Measurements from ENCODE around the gene NEK11. TPM values are rescaled to one million over a fixed set of nuclear protein-coding genes. Genes with fewer than 3 reads are reported as not detected.
A peak's percentile ranks its signal among the peaks of the same experiment; 100 is the strongest.

Gene NEK11
- total RNA-seq = 1 to 10 TPM; 1.0 to 1.3 TPM

GRCh38 chr3:131026321-131027151 is at the start of gene NEK11, which contains the start of gene ASTE1:
Gene NEK11 (plus strand): TSS chr3:131026877. CDS start chr3:131029709, 2,832 bp downstream.
Gene ASTE1 (minus strand): TSS chr3:131026825. CDS start chr3:131025306, 1,519 bp downstream.
- H3K36me3 Mint-ChIP-seq (ENCODE audit: low read depth) = peaks cover 21% of the 10 kb centered on the region
- H3K9me3 Mint-ChIP-seq (ENCODE audit: low read depth) = peaks cover 2% of the 10 kb centered on the region
- POLR2A ChIA-PET = interaction anchor here (0.7 kb wide), 1 partner anchor 275 kb away, joined by 3 read pairs; no protein-coding TSS in a partner anchor
- intact Hi-C loops (cut with DNase I, micrococcal nuclease) = loop anchor here (1.0 to 10.0 kb wide), 13 partner anchors 132 to 1696 kb away; partner anchors contain the start of genes MRPL3 (in 2 of the 2), NUDT16 (in 2 of the 2), ATP2C1 (in 1 of the 2) and CPNE4 (in 1 of the 2)
- peak within 1 kb of the TSS; percentile 90 for H3K4me3 Mint-ChIP-seq
- CTCF ChIA-PET = interaction anchor here (0.6 to 4.7 kb wide), 7 partner anchors 8 to 359 kb away, joined by 3 to 20 read pairs (median 4); no protein-coding TSS in a partner anchor
- no peaks in the 10 kb centered on the region for H3K27me3 Mint-ChIP-seq
- DNase-seq (peak; percentile 95), ATAC-seq (peak; percentile 98)
- H3K27ac Mint-ChIP-seq = peak within 1 kb of the TSS; percentile 96
- peaks cover 46% of the 10 kb centered on the region for H3K4me1 Mint-ChIP-seq

GRCh38 chr3:130979117-130979516 is 47.6 kb upstream of the NEK11 start:
- no peak for ATAC-seq
- Mint-ChIP-seq H3K4me1 (no peaks in the 10 kb centered on the region), H3K27me3 (no peaks in the 10 kb centered on the region), H3K27ac (no peak overlapping the region), H3K4me3 (no peak overlapping the region), H3K9me3 (ENCODE audit: low read depth) (no peaks in the 10 kb centered on the region), H3K36me3 (ENCODE audit: low read depth) (peaks cover 24% of the 10 kb centered on the region)
- DNase-seq = no peak
- CTCF ChIA-PET = no interaction called here
- POLR2A ChIA-PET = no interaction called here
- intact Hi-C loops (cut with DNase I, micrococcal nuclease) = no loop called here

GRCh38 chr3:130981469-130981868 is 45.2 kb upstream of the NEK11 start:
- Mint-ChIP-seq H3K36me3 (ENCODE audit: low read depth) (peaks cover 22% of the 10 kb centered on the region), H3K9me3 (ENCODE audit: low read depth) (no peaks in the 10 kb centered on the region), H3K27me3 (no peaks in the 10 kb centered on the region), H3K4me1 (no peaks in the 10 kb centered on the region), H3K27ac (no peak overlapping the region), H3K4me3 (no peak overlapping the region)
- POLR2A ChIA-PET = no interaction called here
- DNase-seq = no peak
- CTCF ChIA-PET = no interaction called here
- ATAC-seq = no peak
- intact Hi-C loops (cut with DNase I, micrococcal nuclease) = no loop called here

- ATAC-seq (no peak), DNase-seq (no peak)
- peaks cover 15% of the 10 kb centered on the region for H3K36me3 Mint-ChIP-seq (ENCODE audit: low read depth)
- H3K4me3 Mint-ChIP-seq = no peak overlapping the region
- H3K27ac Mint-ChIP-seq = no peak overlapping the region
- CTCF ChIA-PET = no interaction called here
- no peaks in the 10 kb centered on the region for H3K4me1 Mint-ChIP-seq
- POLR2A ChIA-PET = no interaction called here
- H3K27me3 Mint-ChIP-seq = no peaks in the 10 kb centered on the region
- intact Hi-C loops (cut with DNase I, micrococcal nuclease) = no loop called here
- no peaks in the 10 kb centered on the region for H3K9me3 Mint-ChIP-seq (ENCODE audit: low read depth)
Observed at GRCh38 chr3:130990282-130990681, 36.4 kb upstream of the NEK11 start.

- ATAC-seq (peak; percentile 36), DNase-seq (peak; percentile 9)
- Mint-ChIP-seq H3K27ac (no peak overlapping the region), H3K27me3 (no peaks in the 10 kb centered on the region), H3K36me3 (ENCODE audit: low read depth) (peaks cover 12% of the 10 kb centered on the region), H3K9me3 (ENCODE audit: low read depth) (no peaks in the 10 kb centered on the region), H3K4me3 (no peak overlapping the region), H3K4me1 (no peaks in the 10 kb centered on the region)
- intact Hi-C loops (cut with DNase I, micrococcal nuclease) = no loop called here
- POLR2A ChIA-PET = no interaction called here
- CTCF ChIA-PET = no interaction called here
Observed at GRCh38 chr3:130991126-130991525, 35.6 kb upstream of the NEK11 start.

GRCh38 chr3:130992344-130992743 is 34.3 kb upstream of the NEK11 start:
- ChIA-PET POLR2A (no interaction called here), CTCF (no interaction called here)
- peaks cover 16% of the 10 kb centered on the region for H3K36me3 Mint-ChIP-seq (ENCODE audit: low read depth)
- ATAC-seq (no peak), DNase-seq (no peak)
- no peaks in the 10 kb centered on the region for H3K4me1 Mint-ChIP-seq
- intact Hi-C loops (cut with DNase I, micrococcal nuclease) = no loop called here
- no peak overlapping the region for H3K27ac Mint-ChIP-seq
- H3K4me3 Mint-ChIP-seq = no peak overlapping the region
- H3K27me3 Mint-ChIP-seq = no peaks in the 10 kb centered on the region
- H3K9me3 Mint-ChIP-seq (ENCODE audit: low read depth) = no peaks in the 10 kb centered on the region

GRCh38 chr3:130997289-130997688 is 29.4 kb upstream of the NEK11 start:
- Mint-ChIP-seq H3K9me3 (ENCODE audit: low read depth) (no peaks in the 10 kb centered on the region), H3K4me3 (no peak overlapping the region), H3K27ac (no peak overlapping the region), H3K36me3 (ENCODE audit: low read depth) (peaks cover 21% of the 10 kb centered on the region), H3K27me3 (no peaks in the 10 kb centered on the region), H3K4me1 (no peaks in the 10 kb centered on the region)
- ATAC-seq (no peak), DNase-seq (no peak)
- ChIA-PET POLR2A (no interaction called here), CTCF (interaction anchor here (0.5 to 1.4 kb wide), 2 partner anchors 51 to 154 kb away, joined by 3 read pairs; no protein-coding TSS in a partner anchor)
- intact Hi-C loops (cut with DNase I, micrococcal nuclease) = no loop called here

- Mint-ChIP-seq H3K27ac (no peak overlapping the region), H3K4me1 (peaks cover 6% of the 10 kb centered on the region), H3K9me3 (ENCODE audit: low read depth) (no peaks in the 10 kb centered on the region), H3K36me3 (ENCODE audit: low read depth) (peaks cover 36% of the 10 kb centered on the region), H3K27me3 (no peaks in the 10 kb centered on the region), H3K4me3 (no peak overlapping the region)
- no peak for DNase-seq
- ChIA-PET POLR2A (interaction anchor here (0.7 kb wide), 1 partner anchor 498 kb away, joined by 4 read pairs; no protein-coding TSS in a partner anchor), CTCF (no interaction called here)
- ATAC-seq = no peak
- intact Hi-C loops (cut with DNase I, micrococcal nuclease) = no loop called here
Observed at GRCh38 chr3:131001071-131001470, 25.6 kb upstream of the NEK11 start.

GRCh38 chr3:131004603-131005002 is 22.1 kb upstream of the NEK11 start:
- Mint-ChIP-seq H3K4me1 (peaks cover 6% of the 10 kb centered on the region), H3K27ac (no peak overlapping the region), H3K9me3 (ENCODE audit: low read depth) (no peaks in the 10 kb centered on the region), H3K36me3 (ENCODE audit: low read depth) (peaks cover 40% of the 10 kb centered on the region), H3K27me3 (no peaks in the 10 kb centered on the region), H3K4me3 (no peak overlapping the region)
- POLR2A ChIA-PET = interaction anchor here (0.5 kb wide), 1 partner anchor 17 kb away, joined by 5 read pairs; no protein-coding TSS in a partner anchor
- DNase-seq = no peak
- CTCF ChIA-PET = no interaction called here
- ATAC-seq = no peak
- intact Hi-C loops (cut with DNase I, micrococcal nuclease) = no loop called here

GRCh38 chr3:131007256-131007655 is 19.4 kb upstream of the NEK11 start:
- no peak for DNase-seq
- ATAC-seq = no peak
- CTCF ChIA-PET = interaction anchor here (1.0 kb wide), 1 partner anchor 9 kb away, joined by 3 read pairs; no protein-coding TSS in a partner anchor
- Mint-ChIP-seq H3K27ac (no peak overlapping the region), H3K27me3 (no peaks in the 10 kb centered on the region), H3K9me3 (ENCODE audit: low read depth) (no peaks in the 10 kb centered on the region), H3K4me3 (no peak overlapping the region), H3K4me1 (peaks cover 6% of the 10 kb centered on the region), H3K36me3 (ENCODE audit: low read depth) (peaks cover 41% of the 10 kb centered on the region)
- POLR2A ChIA-PET = no interaction called here
- intact Hi-C loops (cut with DNase I, micrococcal nuclease) = no loop called here

- H3K4me1 Mint-ChIP-seq = peaks cover 6% of the 10 kb centered on the region
- no peak overlapping the region for H3K27ac Mint-ChIP-seq
- peaks cover 42% of the 10 kb centered on the region for H3K36me3 Mint-ChIP-seq (ENCODE audit: low read depth)
- H3K9me3 Mint-ChIP-seq (ENCODE audit: low read depth) = no peaks in the 10 kb centered on the region
- H3K4me3 Mint-ChIP-seq = no peak overlapping the region
- intact Hi-C loops (cut with DNase I, micrococcal nuclease) = no loop called here
- DNase-seq = no peak
- ChIA-PET CTCF (interaction anchor here (1.0 kb wide), 1 partner anchor 10 kb away, joined by 3 read pairs; no protein-coding TSS in a partner anchor), POLR2A (no interaction called here)
- H3K27me3 Mint-ChIP-seq = no peaks in the 10 kb centered on the region
- ATAC-seq = no peak
Observed at GRCh38 chr3:131007782-131008181, 18.9 kb upstream of the NEK11 start.

GRCh38 chr3:131008326-131008725 is 18.4 kb upstream of the NEK11 start:
- ATAC-seq = no peak
- peaks cover 47% of the 10 kb centered on the region for H3K36me3 Mint-ChIP-seq (ENCODE audit: low read depth)
- no peak overlapping the region for H3K27ac Mint-ChIP-seq
- POLR2A ChIA-PET = no interaction called here
- CTCF ChIA-PET = interaction anchor here (1.0 kb wide), 1 partner anchor 10 kb away, joined by 3 read pairs; no protein-coding TSS in a partner anchor
- intact Hi-C loops (cut with DNase I, micrococcal nuclease) = no loop called here
- no peaks in the 10 kb centered on the region for H3K9me3 Mint-ChIP-seq (ENCODE audit: low read depth)
- no peaks in the 10 kb centered on the region for H3K27me3 Mint-ChIP-seq
- H3K4me3 Mint-ChIP-seq = no peak overlapping the region
- H3K4me1 Mint-ChIP-seq = peaks cover 6% of the 10 kb centered on the region
- no peak for DNase-seq

Data from activated CD4-positive, alpha-beta T cell treated with anti-CD3 and anti-CD28 coated beads for 36 hours (primary cell).